GM04504 (cell line): ENCODE data around the gene ATP13A3.
"Not testable (repeated sequence)": the region's sequence is repeated elsewhere in the genome, so short reads cannot be mapped to it uniquely, and the experiment has no call there.

ENCODE experiments used
- DNase-seq: peaks from one replicate; pipeline ENCODE4 v3.0.0-alpha.2; 2012; ENCODE audit warnings: low read depth

Gene ATP13A3

GRCh38 chr3:194499516-194499915 is 12.7 kb upstream of the ATP13A3 start:
- not testable (repeated sequence) for DNase-seq

GRCh38 chr3:194497799-194498575 is 11.2 kb upstream of the ATP13A3 start:
- DNase-seq, result no peak

- no peak for DNase-seq
Observed at GRCh38 chr3:194496217-194496919, 9.6 kb upstream of the ATP13A3 start.

GRCh38 chr3:194494951-194495374 is 8.2 kb upstream of the ATP13A3 start:
- no peak for DNase-seq

- DNase-seq, result peak; percentile 82
Observed at GRCh38 chr3:194493995-194494927, 7.5 kb upstream of the ATP13A3 start.

- DNase-seq, result no peak
Observed at GRCh38 chr3:194492001-194492400, 5.2 kb upstream of the ATP13A3 start.

GRCh38 chr3:194489736-194490612 is 3.2 kb upstream of the ATP13A3 start:
- no peak for DNase-seq

- no peak for DNase-seq
Observed at GRCh38 chr3:194488055-194488742, 1.4 kb upstream of the ATP13A3 start.

- DNase-seq, result no peak
Observed at GRCh38 chr3:194487289-194488054, 670 bp upstream of the ATP13A3 start.

GRCh38 chr3:194485881-194486539 is 792 bp downstream of the ATP13A3 start:
- DNase-seq, result no peak

GRCh38 chr3:194485468-194485880 is 1.3 kb downstream of the ATP13A3 start:
- no peak for DNase-seq

- DNase-seq, result no peak
Observed at GRCh38 chr3:194484614-194485013, 2.2 kb downstream of the ATP13A3 start.

GRCh38 chr3:194483850-194484249 is 3.0 kb downstream of the ATP13A3 start:
- DNase-seq, result no peak

- not testable (repeated sequence) for DNase-seq
Observed at GRCh38 chr3:194482830-194483229, 4.0 kb downstream of the ATP13A3 start.

- DNase-seq, result no peak
Observed at GRCh38 chr3:194482196-194482593, 4.6 kb downstream of the ATP13A3 start.

GRCh38 chr3:194481525-194482195 is 5.1 kb downstream of the ATP13A3 start:
- DNase-seq, result no peak

- DNase-seq, result no peak
Observed at GRCh38 chr3:194481103-194481502, 5.7 kb downstream of the ATP13A3 start.

- no peak for DNase-seq
Observed at GRCh38 chr3:194476784-194477183, 10.0 kb downstream of the ATP13A3 start.

- DNase-seq, result no peak
Observed at GRCh38 chr3:194475978-194476377, 10.8 kb downstream of the ATP13A3 start.
